GM23338 (cell line): Measurements from ENCODE around the gene ZNF804B.

Experiments
- CTCF ChIP-seq, 2 experiments: fragments of 200-600 bp in 1 of 2; sonication (generic) in 1 of 2; conservative IDR thresholded peaks; 2 replicates each; pipeline versions ENCODE4 v1.5.1 to v1.6.1; 2016 to 2017; ENCODE audit warnings: antibody characterized with exemption in 2 of 2, low read depth in 2 of 2, mild to moderate bottlenecking in 2 of 2, moderate library complexity in 1 of 2
- EZH2 ChIP-seq: fragments of 200-600 bp; sonication (generic); IDR thresholded peaks from one replicate; pipeline ENCODE4 v1.8.0; 2017; ENCODE audit warnings: antibody characterized with exemption, mild to moderate bottlenecking, low read depth; ENCODE audit not compliant: unreplicated experiment
- EZH2phosphoT487 ChIP-seq: fragments of 200-600 bp; sonication (generic); IDR thresholded peaks from one replicate; pipeline ENCODE4 v1.8.1; 2018; ENCODE audit warnings: antibody characterized with exemption; ENCODE audit not compliant: unreplicated experiment
- POLR2AphosphoS5 ChIP-seq: IDR thresholded peaks from 2 replicates; pipeline ENCODE4 v1.6.1; 2016; ENCODE audit warnings: antibody characterized with exemption, low read depth
- REST ChIP-seq: IDR thresholded peaks from one replicate; pipeline ENCODE4 v1.6.1; 2018; ENCODE audit warnings: antibody characterized with exemption; ENCODE audit not compliant: unreplicated experiment

GRCh38 chr7:88771417-88771816, 11.9 kb downstream of the ZNF804B start:
- TF ChIP-seq CTCF (conservative IDR thresholded peaks at IDR 0.05; ENCODE audit: low read depth in 2 of 2) (no peak), POLR2AphosphoS5 (no peak), EZH2 (no peak), EZH2phosphoT487 (no peak), REST (no peak)
